ENCODE data around the gene NXPE3. TPM values are rescaled to one million over a fixed set of nuclear protein-coding genes. Genes with fewer than 3 reads are reported as not detected.

NXPE3 gene
- total and polyA plus RNA-seq, 10 of the 15 experiments (the other 5 are each of a cell fraction or from before 2014, with no cell fraction given) = 2.0 to 8.7 (median 5.2) TPM

- H3K79me2 ChIP-seq (ENCODE audit: control insufficient read depth, insufficient read depth, low read length) = no peaks in the 10 kb centered on the region
- H3K9ac ChIP-seq (ENCODE audit: control insufficient read depth, insufficient read depth, low read length) = no peak overlapping the region
- H4K20me1 ChIP-seq (ENCODE audit: control insufficient read depth, insufficient read depth) = no peaks in the 10 kb centered on the region
- intact Hi-C loops (cut with micrococcal nuclease; ENCODE audit: unreplicated experiment) (no loop called here), in situ Hi-C loops (cut with MboI) (no loop called here)
- 0 out of 3 replicates have a peak, but pooled peaks have one; percentile 3 for ATAC-seq
- peaks cover 5% of the 10 kb centered on the region; the same call in 2 of the 3 replicates for H3K9me3 ChIP-seq (replicated peaks; ENCODE audit: control insufficient read depth, insufficient read depth, low read length)
- CTCF ChIA-PET = interaction anchor here (0.9 to 4.0 kb wide), 15 partner anchors 8 to 725 kb away, joined by 3 to 76 read pairs (median 4); no protein-coding TSS in a partner anchor
- H3K4me1 ChIP-seq (ENCODE audit: control insufficient read depth, insufficient read depth, low read length) = peaks cover 24% of the 10 kb centered on the region
- H3K4me2 ChIP-seq (ENCODE audit: control insufficient read depth, insufficient read depth) = peak overlapping the region; percentile 51
- BruUV-seq (replicated peaks) = no TSS peak
- no peak for FAIRE-seq
- SMC1A ChIA-PET (ENCODE audit: uncharacterized antibody, unreplicated experiment) = interaction anchor here (0.7 to 19.7 kb wide), 31 partner anchors 9 to 719 kb away, joined by 3 to 949 read pairs (median 4); no protein-coding TSS in a partner anchor
- H2AFZ ChIP-seq (ENCODE audit: control insufficient read depth, low read depth, low read length) = no peak overlapping the region; the same call in 1 of the 2 replicates
- H3K36me3 ChIP-seq (ENCODE audit: control insufficient read depth in 2 of 2, insufficient read depth in 2 of 2, low read length in 1 of 2) = peaks cover 2 to 7% of the 10 kb centered on the region in 2 experiments
- POLR2A ChIA-PET = interaction anchor here (0.9 to 2.8 kb wide), 5 partner anchors 9 to 35 kb away, joined by 3 to 16 read pairs (median 7); no protein-coding TSS in a partner anchor
- H3K27me3 ChIP-seq (replicated peaks in 1 of 2; ENCODE audit: control insufficient read depth in 2 of 2, insufficient read depth in 2 of 2, low read length in 1 of 2) = no peaks in the 10 kb centered on the region
- H3K27ac ChIP-seq (ENCODE audit: control insufficient read depth, insufficient read depth) = peak overlapping the region; percentile 9; the same call in 1 of the 2 replicates
- no peak for DNase-seq (ENCODE audit: low read depth, low spot score)
- RAD21 ChIA-PET (ENCODE audit: unreplicated experiment) = interaction anchor here (0.7 to 3.6 kb wide), 24 partner anchors 9 to 719 kb away, joined by 3 to 58 read pairs (median 5); partner anchors contain the start of gene NFKBIZ
- H3K4me3 ChIP-seq = peak overlapping the region; percentile 25; the same call in 1 of the 2 replicates
- WGBS (ENCODE audit: insufficient coverage, insufficient replicate concordance, low lambda C conversion rate, missing lambda C conversion rate) = 95% methylated on average over 5 of the region's 5 CpGs
- TF ChIP-seq ZBTB33 (IDR thresholded peaks at IDR 0.05) = no peak
- TF ChIP-seq CBX5 (IDR thresholded peaks at IDR 0.05; ENCODE audit: low read depth) = 0 out of 2 replicates have a peak, but pooled peaks have one; percentile 49
- TF ChIP-seq ZBTB40 (IDR thresholded peaks at IDR 0.05; ENCODE audit: borderline replicate concordance) = peak; percentile 25; the same call in 1 of the 2 replicates
- TF ChIP-seq CBFB (IDR thresholded peaks at IDR 0.05; ENCODE audit: low read depth) = no peak
- TF ChIP-seq FOS (IDR thresholded peaks at IDR 0.05; ENCODE audit: borderline replicate concordance, extremely low read depth, insufficient read length) = no peak
- no peak for TF ChIP-seq ZSCAN29 (IDR thresholded peaks at IDR 0.05)
- no peak for TF ChIP-seq SREBF2 (IDR thresholded peaks at IDR 0.05; ENCODE audit: low read length)
- TF ChIP-seq MEF2B (IDR thresholded peaks at IDR 0.05; ENCODE audit: partially characterized antibody, poor library complexity, severe bottlenecking) = no peak
- TF ChIP-seq PAX8 (IDR thresholded peaks at IDR 0.05) = no peak
- no peak for TF ChIP-seq BRCA1 (IDR thresholded peaks at IDR 0.05; ENCODE audit: low read depth, low read length)
- no peak for TF ChIP-seq IKZF2 (IDR thresholded peaks at IDR 0.05)
- no peak for TF ChIP-seq SUPT20H (IDR thresholded peaks at IDR 0.05; ENCODE audit: borderline replicate concordance, control insufficient read depth, low read depth, low read length)
- 0 out of 2 replicates have a peak, but pooled peaks have one; percentile 21 for TF ChIP-seq DPF2 (IDR thresholded peaks at IDR 0.05)
- TF ChIP-seq RAD51 (IDR thresholded peaks at IDR 0.05) = no peak
- TF ChIP-seq MAX (IDR thresholded peaks at IDR 0.05; ENCODE audit: low read depth, low read length) = no peak
- 0 out of 2 replicates have a peak, but pooled peaks have one; percentile 51 for TF ChIP-seq TCF12 (IDR thresholded peaks at IDR 0.05; ENCODE audit: low read depth, low read length)
- TF ChIP-seq SPI1 (IDR thresholded peaks at IDR 0.05; ENCODE audit: borderline replicate concordance, insufficient read depth, low read depth, low read length) = peak; percentile 49; the same call in 1 of the 2 replicates
These were observed 39.0 kb downstream of the NXPE3 start for GRCh38 chr3:101817992-101818391.
